IPS DF 6.9 (cell line): Measurements from ENCODE around the gene ARL15.
"Not testable (repeated sequence)": the region's sequence is repeated elsewhere in the genome, so short reads cannot be mapped to it uniquely, and the experiment has no call there.

Experiments
- DNase-seq: peaks from one replicate; pipeline ENCODE4 v3.0.0-alpha.2; 2013; ENCODE audit warnings: low read depth, low spot score
- H3K27ac ChIP-seq: one replicate; pipeline ENCODE4 v1.5.1; 2013; ENCODE audit warnings: low read length, control low read depth
- H3K27me3 ChIP-seq: 2 replicates; pipeline ENCODE4 v1.6.1; 2013; ENCODE audit warnings: mild to moderate bottlenecking, low read length; ENCODE audit not compliant: control insufficient read depth, insufficient read depth
- H3K36me3 ChIP-seq: 2 replicates; pipeline ENCODE4 v1.6.1; 2013; ENCODE audit warnings: low read length; ENCODE audit not compliant: control insufficient read depth, insufficient read depth
- H3K4me1 ChIP-seq: 2 replicates; pipeline ENCODE4 v1.6.1; 2013; ENCODE audit warnings: low read length; ENCODE audit not compliant: control insufficient read depth, insufficient read depth
- H3K4me3 ChIP-seq: 2 replicates; pipeline ENCODE4 v1.5.1; 2013; ENCODE audit warnings: mild to moderate bottlenecking, low read length
- H3K9me3 ChIP-seq: 2 replicates; pipeline ENCODE4 v1.6.1; 2013; ENCODE audit warnings: low read length, inconsistent platforms; ENCODE audit not compliant: control insufficient read depth, insufficient read depth
- WGBS: extraction: QIAGEN DNeasy Blood & Tissue Kit; methylation state at CpG from one replicate; pipeline ENCODE4 v1.1.7; 2013; ENCODE audit warnings: mixed read lengths, missing lambda C conversion rate; ENCODE audit not compliant: insufficient read length, insufficient coverage; 5-methylcytosine and 5-hydroxymethylcytosine counted together

Gene ARL15

GRCh38 chr5:54044276-54044675 is 266.1 kb downstream of the ARL15 start:
- not testable (repeated sequence) for H3K4me1 ChIP-seq, H3K27ac ChIP-seq, DNase-seq, H3K27me3 ChIP-seq, H3K4me3 ChIP-seq, H3K36me3 ChIP-seq, H3K9me3 ChIP-seq
- WGBS: no CpG with 5 or more reads among the region's 10 CpGs

- H3K9me3 ChIP-seq: no peaks in the 10 kb centered on the region
- WGBS: no CpG with 5 or more reads among the region's 1 CpG
- H3K4me1 ChIP-seq: peaks cover 1% of the 10 kb centered on the region; the same call in 1 of the 2 replicates
- no peaks in the 10 kb centered on the region for H3K36me3 ChIP-seq
- H3K4me3 ChIP-seq: no peak overlapping the region
- H3K27me3 ChIP-seq: no peaks in the 10 kb centered on the region
- DNase-seq: no peak
- H3K27ac ChIP-seq: no peak overlapping the region
Observed at GRCh38 chr5:54040804-54041203, 269.6 kb downstream of the ARL15 start.

- no peak overlapping the region for H3K4me3 ChIP-seq
- no peak overlapping the region for H3K27ac ChIP-seq
- WGBS: no CpG with 5 or more reads among the region's 1 CpG
- H3K4me1 ChIP-seq: peaks cover under 1% of the 10 kb centered on the region; the same call in 1 of the 2 replicates
- no peak for DNase-seq
- H3K27me3 ChIP-seq: no peaks in the 10 kb centered on the region
- H3K36me3 ChIP-seq: no peaks in the 10 kb centered on the region
- H3K9me3 ChIP-seq: no peaks in the 10 kb centered on the region
Observed at GRCh38 chr5:54040018-54040417, 270.4 kb downstream of the ARL15 start.

GRCh38 chr5:54037205-54037604 is 273.2 kb downstream of the ARL15 start:
- Histone ChIP-seq H3K9me3 (no peaks in the 10 kb centered on the region), H3K4me3 (no peak overlapping the region), H3K4me1 (no peaks in the 10 kb centered on the region), H3K27ac (no peak overlapping the region), H3K36me3 (no peaks in the 10 kb centered on the region), H3K27me3 (no peaks in the 10 kb centered on the region)
- WGBS: no CpG with 5 or more reads among the region's 1 CpG
- no peak for DNase-seq

GRCh38 chr5:54030981-54031380 is 279.4 kb downstream of the ARL15 start:
- H3K36me3 ChIP-seq: no peaks in the 10 kb centered on the region
- DNase-seq: no peak
- no peak overlapping the region for H3K4me3 ChIP-seq
- H3K9me3 ChIP-seq: no peaks in the 10 kb centered on the region
- WGBS: no CpG with 5 or more reads among the region's 3 CpGs
- no peak overlapping the region for H3K27ac ChIP-seq
- H3K4me1 ChIP-seq: no peaks in the 10 kb centered on the region
- H3K27me3 ChIP-seq: no peaks in the 10 kb centered on the region

GRCh38 chr5:54024466-54024865 is 285.9 kb downstream of the ARL15 start:
- no peak overlapping the region for H3K27ac ChIP-seq
- whole genome bisulfite sequencing: no CpG with 5 or more reads among the region's 1 CpG

GRCh38 chr5:54022223-54022622 is 288.1 kb downstream of the ARL15 start:
- no peak overlapping the region for H3K4me3 ChIP-seq
- H3K9me3 ChIP-seq: no peaks in the 10 kb centered on the region
- WGBS: no CpG with 5 or more reads among the region's 3 CpGs
- DNase-seq: no peak
- no peaks in the 10 kb centered on the region for H3K27me3 ChIP-seq
- no peak overlapping the region for H3K27ac ChIP-seq
- no peaks in the 10 kb centered on the region for H3K36me3 ChIP-seq
- peaks cover 7% of the 10 kb centered on the region; the same call in 1 of the 2 replicates for H3K4me1 ChIP-seq

More at GRCh38 chr5:54024466-54024865, 285.9 kb downstream of the ARL15 start:
- Histone ChIP-seq H3K36me3 (no peaks in the 10 kb centered on the region), H3K4me1 (peaks cover 6% of the 10 kb centered on the region; the same call in 1 of the 2 replicates), H3K4me3 (no peak overlapping the region), H3K27me3 (no peaks in the 10 kb centered on the region), H3K9me3 (no peaks in the 10 kb centered on the region)
- no peak for DNase-seq

GRCh38 chr5:54021431-54022164 is 288.8 kb downstream of the ARL15 start:
- Histone ChIP-seq H3K36me3 (no peaks in the 10 kb centered on the region), H3K27me3 (no peaks in the 10 kb centered on the region), H3K4me1 (peaks cover 9% of the 10 kb centered on the region; the same call in 1 of the 2 replicates), H3K9me3 (no peaks in the 10 kb centered on the region), H3K27ac (no peak overlapping the region), H3K4me3 (no peak overlapping the region)
- DNase-seq: no peak
- WGBS: no CpG with 5 or more reads among the region's 5 CpGs

GRCh38 chr5:54018438-54018837 is 291.9 kb downstream of the ARL15 start:
- no peaks in the 10 kb centered on the region for H3K27me3 ChIP-seq
- DNase-seq: peak; percentile 84
- no peaks in the 10 kb centered on the region for H3K36me3 ChIP-seq
- H3K9me3 ChIP-seq: no peaks in the 10 kb centered on the region
- no peak overlapping the region for H3K27ac ChIP-seq
- peaks cover 9% of the 10 kb centered on the region; the same call in 1 of the 2 replicates for H3K4me1 ChIP-seq
- WGBS: no CpG with 5 or more reads among the region's 3 CpGs
- no peak overlapping the region for H3K4me3 ChIP-seq

- no CpG with 5 or more reads among the region's 2 CpGs for WGBS
Observed at GRCh38 chr5:54017580-54017979, 292.8 kb downstream of the ARL15 start.

More at GRCh38 chr5:54017580-54017979, 292.8 kb downstream of the ARL15 start:
- Histone ChIP-seq H3K36me3 (no peaks in the 10 kb centered on the region), H3K27me3 (no peaks in the 10 kb centered on the region), H3K27ac (no peak overlapping the region), H3K4me3 (no peak overlapping the region), H3K9me3 (no peaks in the 10 kb centered on the region), H3K4me1 (peaks cover 9% of the 10 kb centered on the region; the same call in 1 of the 2 replicates)
- no peak for DNase-seq
